PC-9 (cell line): Measurements from ENCODE around the gene RPTOR.

Experiments used
- CTCF ChIP-seq: fragments of 200-600 bp; sonication (generic); conservative IDR thresholded peaks from 2 replicates; pipeline ENCODE4 v1.6.1; 2017; ENCODE audit warnings: mixed run types, antibody characterized with exemption, mild to moderate bottlenecking, moderate library complexity
- EZH2 ChIP-seq: fragments of 200-600 bp; sonication (generic); IDR thresholded peaks from 2 replicates; pipeline ENCODE4 v1.8.0; 2017; ENCODE audit warnings: antibody characterized with exemption, low read depth

GRCh38 chr17:80577876-80578570 lies 33.4 kb downstream of the RPTOR start:
- TF ChIP-seq CTCF (no peak), EZH2 (no peak)
